ENCODE data around the gene FAM227A. TPM values are rescaled to one million over a fixed set of nuclear protein-coding genes. Genes with fewer than 3 reads are reported as not detected.

FAM227A gene
- total and polyA plus RNA-seq, 2 of the 4 experiments (the other 2 are of a cell fraction) = 1.3 to 1.4 TPM

DNA sequence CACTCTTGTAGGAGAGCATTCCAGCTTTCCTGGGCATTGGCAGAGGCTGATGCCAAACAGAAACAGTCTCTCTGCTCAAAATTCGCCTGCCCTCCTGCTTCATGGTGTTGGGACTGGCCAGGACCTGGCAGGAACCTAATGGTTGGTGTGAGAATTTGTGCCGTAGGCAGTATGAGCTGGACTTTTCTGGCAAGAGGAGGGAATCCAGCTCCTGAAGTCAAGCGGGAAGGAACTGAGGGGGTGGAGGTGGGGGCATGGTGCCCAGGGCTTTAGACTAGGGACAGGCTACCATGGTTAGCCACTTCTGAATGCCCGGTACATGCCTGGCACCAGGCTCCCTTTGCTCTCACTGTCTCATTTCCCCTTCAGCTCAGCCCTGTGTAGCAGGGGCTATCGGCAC lies 18.7 kb upstream of the FAM227A start (continued):
- TF ChIP-seq, protein P1, sequence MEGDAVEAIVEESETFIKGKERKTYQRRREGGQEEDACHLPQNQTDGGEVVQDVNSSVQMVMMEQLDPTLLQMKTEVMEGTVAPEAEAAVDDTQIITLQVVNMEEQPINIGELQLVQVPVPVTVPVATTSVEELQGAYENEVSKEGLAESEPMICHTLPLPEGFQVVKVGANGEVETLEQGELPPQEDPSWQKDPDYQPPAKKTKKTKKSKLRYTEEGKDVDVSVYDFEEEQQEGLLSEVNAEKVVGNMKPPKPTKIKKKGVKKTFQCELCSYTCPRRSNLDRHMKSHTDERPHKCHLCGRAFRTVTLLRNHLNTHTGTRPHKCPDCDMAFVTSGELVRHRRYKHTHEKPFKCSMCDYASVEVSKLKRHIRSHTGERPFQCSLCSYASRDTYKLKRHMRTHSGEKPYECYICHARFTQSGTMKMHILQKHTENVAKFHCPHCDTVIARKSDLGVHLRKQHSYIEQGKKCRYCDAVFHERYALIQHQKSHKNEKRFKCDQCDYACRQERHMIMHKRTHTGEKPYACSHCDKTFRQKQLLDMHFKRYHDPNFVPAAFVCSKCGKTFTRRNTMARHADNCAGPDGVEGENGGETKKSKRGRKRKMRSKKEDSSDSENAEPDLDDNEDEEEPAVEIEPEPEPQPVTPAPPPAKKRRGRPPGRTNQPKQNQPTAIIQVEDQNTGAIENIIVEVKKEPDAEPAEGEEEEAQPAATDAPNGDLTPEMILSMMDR (conservative IDR thresholded peaks at IDR 0.05; ENCODE audit: low read depth, low read length) = no peak
- no peak for TF ChIP-seq SMC3 (IDR thresholded peaks at IDR 0.05; ENCODE audit: low read depth, low read length)

Measured in IMR-90 (cell line).